Psoas muscle (tissue), 8 donors: ENCODE data around the gene PILRA. TPM values are rescaled to one million over a fixed set of nuclear protein-coding genes. Genes with fewer than 3 reads are reported as not detected.
A peak's percentile ranks its signal among the peaks of the same experiment; 100 is the strongest.
"Not testable (repeated sequence)": the region's sequence is repeated elsewhere in the genome, so short reads cannot be mapped to it uniquely, and the experiment has no call there.

ENCODE experiments used
- ATAC-seq, 4 donors: fragments of 200-7000 bp; cut with Tn5 transposase; one replicate each; pipeline ENCODE4 v1.9.1; 2020; ENCODE audit warnings: moderate library complexity in 3 of 4, mild to moderate bottlenecking in 2 of 4
- DNase-seq, 2 donors: peaks; one replicate each; pipeline ENCODE4 v3.0.0-alpha.2; 2020
- H3K27ac ChIP-seq: fragments of 200-600 bp; one replicate; pipeline ENCODE4 v1.8.0; 2022
- H3K27me3 ChIP-seq, 3 donors: fragments of 200-600 bp in 1 of 3; one replicate each; pipeline versions ENCODE4 v1.6.1 to v1.8.0; 2013 to 2022; ENCODE audit warnings: low read length in 2 of 3, mild to moderate bottlenecking in 2 of 3, moderate library complexity in 1 of 3; ENCODE audit not compliant: insufficient read depth in 3 of 3
- H3K36me3 ChIP-seq, 2 donors: fragments of 200-600 bp in 1 of 2; one replicate each; pipeline versions ENCODE4 v1.6.1 to v1.8.0; 2013 to 2022; ENCODE audit warnings: low read depth in 1 of 2, mild to moderate bottlenecking in 1 of 2, moderate library complexity in 1 of 2; ENCODE audit not compliant: insufficient read depth in 1 of 2
- H3K4me1 ChIP-seq: fragments of 200-600 bp; one replicate; pipeline ENCODE4 v1.8.0; 2022
- H3K4me3 ChIP-seq: fragments of 200-600 bp; one replicate; pipeline ENCODE4 v1.8.0; 2022; ENCODE audit warnings: mild to moderate bottlenecking
- H3K9me3 ChIP-seq: fragments of 200-600 bp; one replicate; pipeline ENCODE4 v1.8.0; 2022
- CTCF ChIP-seq: fragments of 200-600 bp; IDR thresholded peaks from one replicate; pipeline ENCODE4 v1.8.0; 2022; ENCODE audit warnings: antibody characterized with exemption
- WGBS, 3 donors: extraction: QIAGEN DNeasy Blood & Tissue Kit; methylation state at CpG; one replicate each; pipeline versions ENCODE4 v1.1.6 to v1.1.7; 2013; 5-methylcytosine and 5-hydroxymethylcytosine counted together
- intact Hi-C, 2 donors: fragments of 100-400 bp; cut with DNase I; formaldehyde crosslinking; loops; one replicate each; pipeline versions ENCODE4 v1.11.0 to v1.14.2; 2022
- polyA plus RNA-seq, 3 donors: library from polyadenylated mRNA; stranded (reverse); fragments of 200-250 nt; gene quantifications; one replicate each; pipeline ENCODE4 v1.2.3, GENCODE V29; 2013
- total RNA-seq, 4 donors: library from RNA; stranded (reverse); fragmentation: NEBNext Ultra II Directional in 2 of 4; extraction: Animal tissue kit (Norgen Biotek cat#: 25700) in 2 of 4; gene quantifications; one replicate each; pipeline versions ENCODE4 v1.2.1 to v1.2.4, GENCODE V29; 2021 to 2023
- donor health status: healthy with polysubstance abuse.
- donor health status: DM: no; HTN: no; CAD: no; lungs with moderate emphysema.
- donor health status: Bipolar disorder and iron deficiency.
- donor health status: healthy.
- donor health status: DM: yes; HTN: yes; CAD: no.
- donor health status: DM: no; HTN: no; CAD: no.
- donor health status: DM: no; HTN: no; CAD: no.
- donor health status: DM: yes; HTN: yes; CAD: no.

The PILRA gene
- total and polyA plus RNA-seq, 7 donors = 0.93 to 2.8 (median 2.3) TPM

GRCh38 chr7:100342765-100343164 is 30.5 kb upstream of the PILRA start:
- TF ChIP-seq CTCF = no peak
- Histone ChIP-seq H3K27ac (peak overlapping the region; percentile 83), H3K4me1 (peaks cover 21% of the 10 kb centered on the region), H3K9me3 (no peaks in the 10 kb centered on the region), H3K36me3 (peaks cover 0 to 74% of the 10 kb centered on the region in 2 donors), H3K27me3 (no peaks in the 10 kb centered on the region), H3K4me3 (no peak overlapping the region)
- ATAC-seq (peak in 3 of 4 donors; percentile 19 to 45 (median 30)), DNase-seq (no peak)
- intact Hi-C loops = loop anchor here (10.0 kb wide), 3 partner anchors 68 to 128 kb away; partner anchors contain the start of gene PVRIG (in 1 of the 2)
- 24 to 34% (median 31%) methylated on average over 6 of the region's 6 CpGs for WGBS, 3 donors

- not testable (repeated sequence) for H3K9me3 ChIP-seq, ATAC-seq, DNase-seq, H3K4me3 ChIP-seq, H3K27me3 ChIP-seq
- Histone ChIP-seq H3K4me1 (peaks cover 21% of the 10 kb centered on the region), H3K27ac (peak overlapping the region; percentile 83), H3K36me3 (peaks cover 0 to 74% of the 10 kb centered on the region in 2 donors)
- 84 to 90% (median 87%) methylated on average over 3 of the region's 4 CpGs for WGBS, 3 donors
- intact Hi-C loops = loop anchor here (10.0 kb wide), 3 partner anchors 69 to 129 kb away; partner anchors contain the start of gene PVRIG (in 1 of the 2)
Measured at GRCh38 chr7:100344124-100344559, 29.1 kb upstream of the PILRA start.

- Histone ChIP-seq H3K36me3 (peaks cover 0 to 74% of the 10 kb centered on the region in 2 donors), H3K4me1 (peaks cover 21% of the 10 kb centered on the region), H3K27ac (peak overlapping the region; percentile 83)
- H3K27me3 ChIP-seq, H3K4me3 ChIP-seq, H3K9me3 ChIP-seq: not testable (repeated sequence)
- peak; percentile 50 for TF ChIP-seq CTCF
- intact Hi-C loops = loop anchor here (10.0 kb wide), 3 partner anchors 70 to 130 kb away; partner anchors contain the start of gene PVRIG (in 1 of the 2)
- 62 to 79% (median 64%) methylated on average over 9 of the region's 13 CpGs for WGBS, 3 donors
- peak in 1 of 2 donors; percentile 41 for DNase-seq
- ATAC-seq = peak; percentile 80 to 89 (median 88)
Measured at GRCh38 chr7:100344560-100345287, 28.6 kb upstream of the PILRA start.

GRCh38 chr7:100345288-100345672 is 28.0 kb upstream of the PILRA start:
- Histone ChIP-seq H3K36me3 (peaks cover 0 to 78% of the 10 kb centered on the region in 2 donors), H3K4me1 (peaks cover 21% of the 10 kb centered on the region), H3K27ac (peak overlapping the region; percentile 83)
- not testable (repeated sequence) for H3K27me3 ChIP-seq, H3K9me3 ChIP-seq, H3K4me3 ChIP-seq
- intact Hi-C loops = loop anchor here (10.0 kb wide), 3 partner anchors 70 to 130 kb away; partner anchors contain the start of gene PVRIG (in 1 of the 2)
- peak; percentile 51 for TF ChIP-seq CTCF
- DNase-seq (peak; percentile 84 to 90), ATAC-seq (peak; percentile 58 to 80 (median 71))
- WGBS, 3 donors = 0% methylated on average over 1 to 3 of the region's 5 CpGs

- ATAC-seq = no peak
- DNase-seq = no peak
- Histone ChIP-seq H3K4me3 (no peak overlapping the region), H3K27me3 (no peaks in the 10 kb centered on the region), H3K9me3 (no peaks in the 10 kb centered on the region), H3K27ac (no peak overlapping the region), H3K4me1 (peaks cover 21% of the 10 kb centered on the region), H3K36me3 (peaks cover 0 to 85% of the 10 kb centered on the region in 2 donors)
- intact Hi-C loops = loop anchor here (2.0 to 10.0 kb wide), 4 partner anchors 60 to 132 kb away; partner anchors contain the start of gene PVRIG (in 1 of the 2)
- no peak for TF ChIP-seq CTCF
Measured at GRCh38 chr7:100346921-100347320, 26.4 kb upstream of the PILRA start.
